Lower leg skin (tissue), 4 donors: ENCODE data around the gene PRH1. TPM values are rescaled to one million over a fixed set of nuclear protein-coding genes. Genes with fewer than 3 reads are reported as not detected.

ENCODE experiments used
- DNase-seq, 2 donors: peaks; one replicate each; pipeline ENCODE4 v3.0.0-alpha.2; 2019; ENCODE audit warnings: low spot score in 2 of 2
- H3K4me3 ChIP-seq: fragments of 200-600 bp; sonication (generic); 2 replicates; pipeline ENCODE4 v1.5.1; 2017; ENCODE audit warnings: mild to moderate bottlenecking, low read depth; ENCODE audit not compliant: poor library complexity, severe bottlenecking
- CTCF ChIP-seq, 3 donors: fragments of 450-650 bp; IDR thresholded peaks; one replicate each; pipeline ENCODE4 v1.5.1; 2016; ENCODE audit warnings: antibody characterized with exemption in 3 of 3, mild to moderate bottlenecking in 3 of 3, moderate library complexity in 2 of 3
- POLR2A ChIP-seq, 2 donors: fragments of 450-650 bp; IDR thresholded peaks; one replicate each; pipeline ENCODE4 v1.6.1; 2016 to 2017; ENCODE audit warnings: antibody characterized with exemption in 2 of 2, mild to moderate bottlenecking in 1 of 2, moderate library complexity in 1 of 2
- WGBS, 2 donors: methylation state at CpG; one replicate each; pipeline ENCODE4 v1.1.5; 2018; 5-methylcytosine and 5-hydroxymethylcytosine counted together
- intact Hi-C: fragments of 100-400 bp; cut with DNase I; formaldehyde crosslinking; loops from one replicate; pipeline ENCODE4 v1.15.0; 2023; ENCODE audit warnings: low total_unique reads
- total RNA-seq, 4 donors: library from RNA; depleted of rRNA; stranded (reverse); fragments of >200 nt; gene quantifications; one replicate each; pipeline ENCODE4 v1.1.0, GENCODE V29; 2016

Gene PRH1
- total RNA-seq, 4 donors from 2014 or later, result 0.95 to 7.8 (median 5.5) TPM; not detected in 1

- WGBS, 2 donors, result 85 to 98% methylated on average over 2 of the region's 2 CpGs
- no peak for TF ChIP-seq CTCF (IDR thresholded peaks at IDR 0.05)
- no peak for TF ChIP-seq POLR2A (IDR thresholded peaks at IDR 0.05)
- no peak for DNase-seq
- no peak overlapping the region for H3K4me3 ChIP-seq
- intact Hi-C loops, result no loop called here
Observed at GRCh38 chr12:10855807-10856206, 28.2 kb downstream of the PRH1 start.

- intact Hi-C loops, result no loop called here
- TF ChIP-seq POLR2A (IDR thresholded peaks at IDR 0.05) (no peak), CTCF (IDR thresholded peaks at IDR 0.05) (no peak)
- 40 to 60% methylated on average over 2 of the region's 2 CpGs for WGBS, 2 donors
- no peak overlapping the region for H3K4me3 ChIP-seq
- DNase-seq, result no peak
Observed at GRCh38 chr12:10853776-10854175, 30.3 kb downstream of the PRH1 start.

- H3K4me3 ChIP-seq, result no peak overlapping the region
- DNase-seq, result no peak
- no peak for TF ChIP-seq POLR2A (IDR thresholded peaks at IDR 0.05)
- TF ChIP-seq CTCF (IDR thresholded peaks at IDR 0.05), result no peak
- 78 to 83% methylated on average over 4 of the region's 4 CpGs for WGBS, 2 donors
- intact Hi-C loops, result no loop called here
Observed at GRCh38 chr12:10851243-10851858, 32.7 kb downstream of the PRH1 start.

GRCh38 chr12:10849425-10849878, 34.6 kb downstream of the PRH1 start, which contains the start of gene PRR4:
TSS of gene PRR4 (minus strand) at chr12:10849475. CDS start at chr12:10849437, 38 bp downstream.
- no peak within 1 kb of the TSS for H3K4me3 ChIP-seq
- TF ChIP-seq CTCF (IDR thresholded peaks at IDR 0.05) (no peak), POLR2A (IDR thresholded peaks at IDR 0.05) (no peak)
- no peak for DNase-seq
- intact Hi-C loops, result no loop called here
- WGBS, 2 donors, result 75 to 82% methylated on average over 4 of the region's 4 CpGs

- TF ChIP-seq CTCF (IDR thresholded peaks at IDR 0.05), result no peak
- TF ChIP-seq POLR2A (IDR thresholded peaks at IDR 0.05), result no peak
- WGBS, 2 donors, result 30 to 54% methylated on average over 2 of the region's 2 CpGs
Observed at GRCh38 chr12:10847744-10848143, 36.3 kb downstream of the PRH1 start.

GRCh38 chr12:10842862-10843261, 41.2 kb downstream of the PRH1 start:
- intact Hi-C loops, result no loop called here
- 95 to 96% methylated on average over 2 of the region's 2 CpGs for WGBS, 2 donors
- no peak for DNase-seq
- no peak overlapping the region for H3K4me3 ChIP-seq
- TF ChIP-seq CTCF (IDR thresholded peaks at IDR 0.05) (no peak), POLR2A (IDR thresholded peaks at IDR 0.05) (no peak)

More at GRCh38 chr12:10847744-10848143, 36.3 kb downstream of the PRH1 start:
- DNase-seq, result no peak
- no peak overlapping the region for H3K4me3 ChIP-seq
- intact Hi-C loops, result no loop called here
